ENCODE data around the gene ZNF557. TPM values are rescaled to one million over a fixed set of nuclear protein-coding genes. Genes with fewer than 3 reads are reported as not detected.

The ZNF557 gene
- total RNA-seq, 2 experiments from 2014 or later = 13.3 to 13.5 TPM

DNA sequence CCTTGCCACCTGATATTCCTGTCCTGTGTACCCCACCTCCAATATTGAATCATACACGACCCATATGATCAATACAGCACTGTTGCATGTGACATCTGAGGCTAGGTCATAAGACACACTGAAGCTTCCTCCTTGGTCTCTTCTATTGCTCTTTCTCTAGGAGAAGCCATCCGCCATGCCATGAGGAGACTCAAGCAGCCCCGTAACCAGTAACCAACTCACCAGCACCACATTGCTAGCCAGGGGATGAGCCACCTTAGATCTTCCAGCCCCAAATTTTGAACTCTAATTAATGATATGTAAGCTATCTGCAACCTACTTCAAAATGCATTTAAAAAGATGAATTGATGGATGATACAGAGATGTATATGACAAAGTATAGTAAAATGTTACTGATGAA is 28.6 kb downstream of the ZNF557 start:
- ATAC-seq = no peak
- CTCF ChIA-PET = interaction anchor here (1.6 to 1.8 kb wide), 2 partner anchors 28 to 243 kb away, joined by 4 to 10 read pairs; partner anchors contain the start of gene ZNF557
- H3K27me3 Mint-ChIP-seq = peaks cover 4% of the 10 kb centered on the region
- no peak for DNase-seq
- peaks cover 21% of the 10 kb centered on the region for H3K36me3 Mint-ChIP-seq
- H3K4me3 Mint-ChIP-seq = peak overlapping the region; percentile 98
- no peak overlapping the region for H3K27ac Mint-ChIP-seq
- peaks cover 27% of the 10 kb centered on the region for H3K4me1 Mint-ChIP-seq
- peaks cover 26% of the 10 kb centered on the region for H3K9me3 Mint-ChIP-seq (ENCODE audit: low read depth)

DNA sequence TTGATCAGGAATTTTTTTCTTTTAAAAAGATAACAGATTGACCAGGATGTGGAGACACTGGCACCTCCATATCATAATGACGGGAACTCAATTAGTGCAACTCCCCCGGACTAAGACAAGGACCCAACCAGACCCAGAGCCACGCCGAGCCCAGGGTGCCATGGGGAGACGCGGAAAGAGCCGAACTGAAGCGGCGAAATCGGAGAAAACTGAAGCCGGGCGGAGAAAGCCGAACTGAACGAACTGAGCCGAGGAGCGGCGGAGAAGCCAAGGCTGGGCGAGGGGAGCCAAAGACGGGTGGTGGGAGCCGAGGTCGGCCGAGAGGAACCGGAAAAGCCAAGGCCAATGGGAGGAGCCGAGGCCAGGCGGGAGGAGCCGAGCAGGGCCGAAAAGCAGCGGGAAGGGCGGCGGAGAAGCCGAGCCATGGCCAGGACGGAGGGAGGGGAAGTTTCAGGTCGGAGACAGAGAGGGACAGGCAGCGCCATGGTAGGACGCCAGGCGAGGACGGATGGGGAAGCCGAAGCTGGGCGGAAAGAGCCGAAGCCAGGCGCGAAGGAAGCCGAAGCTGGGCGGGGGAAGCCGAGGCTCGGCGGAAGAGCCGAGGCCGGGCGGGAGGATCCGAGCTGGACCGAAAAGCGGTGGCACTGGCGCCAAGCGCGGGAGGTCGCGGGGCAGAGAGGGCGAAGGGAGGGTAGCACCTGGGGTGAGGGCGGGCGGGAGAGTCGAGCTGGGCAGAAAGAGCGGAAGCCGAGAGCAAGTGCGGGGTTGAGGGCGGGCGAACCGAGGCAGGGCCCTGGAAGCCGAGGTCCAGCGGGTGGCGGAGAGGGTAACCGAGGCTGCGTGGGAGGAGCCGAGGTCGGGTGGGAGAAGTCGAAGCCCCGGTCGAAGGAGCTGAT is 29.4 kb downstream of the ZNF557 start:
- Mint-ChIP-seq H3K4me1 (peaks cover 27% of the 10 kb centered on the region), H3K27ac (peak overlapping the region; percentile 95), H3K27me3 (peaks cover 4% of the 10 kb centered on the region), H3K4me3 (peak overlapping the region; percentile 98), H3K36me3 (peaks cover 21% of the 10 kb centered on the region), H3K9me3 (ENCODE audit: low read depth) (peaks cover 24% of the 10 kb centered on the region)
- CTCF ChIA-PET = interaction anchor here (0.9 to 1.8 kb wide), 10 partner anchors 29 to 730 kb away, joined by 3 to 11 read pairs (median 4); partner anchors contain the start of genes TRAPPC5 and ZNF557
- DNase-seq (peak; percentile 92), ATAC-seq (peak; percentile 95)

DNA sequence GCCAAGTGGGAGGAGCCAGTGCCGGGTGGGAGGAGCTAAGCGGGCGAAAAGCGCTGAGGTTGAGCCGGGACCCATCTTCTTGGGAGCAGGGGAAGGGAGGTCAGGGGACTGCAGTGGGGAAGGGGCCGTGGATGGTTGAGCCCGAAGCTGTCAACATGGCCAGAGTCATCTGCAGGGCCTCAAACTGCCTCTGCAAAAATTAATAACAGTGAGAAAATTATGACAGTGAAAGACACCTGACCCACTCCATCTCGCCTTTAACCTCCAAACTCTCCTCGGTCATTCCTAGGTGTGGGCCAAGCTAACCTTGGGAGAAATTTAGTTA is 30.1 kb downstream of the ZNF557 start:
- H3K36me3 Mint-ChIP-seq = peaks cover 21% of the 10 kb centered on the region
- H3K4me1 Mint-ChIP-seq = peaks cover 27% of the 10 kb centered on the region
- H3K27me3 Mint-ChIP-seq = peaks cover 4% of the 10 kb centered on the region
- no peak for DNase-seq
- peak overlapping the region; percentile 98 for H3K4me3 Mint-ChIP-seq
- no peak for ATAC-seq
- peaks cover 24% of the 10 kb centered on the region for H3K9me3 Mint-ChIP-seq (ENCODE audit: low read depth)
- CTCF ChIA-PET = interaction anchor here (0.9 to 1.8 kb wide), 9 partner anchors 29 to 729 kb away, joined by 3 to 11 read pairs (median 5); partner anchors contain the start of genes TRAPPC5 and ZNF557
- peak overlapping the region; percentile 95 for H3K27ac Mint-ChIP-seq

GRCh38 chr19:7101498-7102253 is 32.2 kb downstream of the ZNF557 start:
- Mint-ChIP-seq H3K27me3 (peaks cover 4% of the 10 kb centered on the region), H3K4me3 (no peak overlapping the region), H3K4me1 (peaks cover 27% of the 10 kb centered on the region), H3K27ac (no peak overlapping the region), H3K36me3 (peaks cover 11% of the 10 kb centered on the region), H3K9me3 (ENCODE audit: low read depth) (peaks cover 10% of the 10 kb centered on the region)
- DNase-seq = no peak
- no peak for ATAC-seq
- CTCF ChIA-PET = interaction anchor here (0.7 to 2.5 kb wide), 22 partner anchors 8 to 699 kb away, joined by 3 to 33 read pairs (median 4); partner anchors contain the start of genes ARHGEF18, TRAPPC5 and ZNF557

- H3K27me3 Mint-ChIP-seq = peaks cover 4% of the 10 kb centered on the region
- CTCF ChIA-PET = no interaction called here
- DNase-seq (no peak), ATAC-seq (no peak)
- H3K9me3 Mint-ChIP-seq (ENCODE audit: low read depth) = no peaks in the 10 kb centered on the region
- H3K27ac Mint-ChIP-seq = no peak overlapping the region
- H3K4me1 Mint-ChIP-seq = peaks cover 11% of the 10 kb centered on the region
- H3K36me3 Mint-ChIP-seq = no peaks in the 10 kb centered on the region
- H3K4me3 Mint-ChIP-seq = no peak overlapping the region
Observed at GRCh38 chr19:7104747-7105447, 35.4 kb downstream of the ZNF557 start.

DNA sequence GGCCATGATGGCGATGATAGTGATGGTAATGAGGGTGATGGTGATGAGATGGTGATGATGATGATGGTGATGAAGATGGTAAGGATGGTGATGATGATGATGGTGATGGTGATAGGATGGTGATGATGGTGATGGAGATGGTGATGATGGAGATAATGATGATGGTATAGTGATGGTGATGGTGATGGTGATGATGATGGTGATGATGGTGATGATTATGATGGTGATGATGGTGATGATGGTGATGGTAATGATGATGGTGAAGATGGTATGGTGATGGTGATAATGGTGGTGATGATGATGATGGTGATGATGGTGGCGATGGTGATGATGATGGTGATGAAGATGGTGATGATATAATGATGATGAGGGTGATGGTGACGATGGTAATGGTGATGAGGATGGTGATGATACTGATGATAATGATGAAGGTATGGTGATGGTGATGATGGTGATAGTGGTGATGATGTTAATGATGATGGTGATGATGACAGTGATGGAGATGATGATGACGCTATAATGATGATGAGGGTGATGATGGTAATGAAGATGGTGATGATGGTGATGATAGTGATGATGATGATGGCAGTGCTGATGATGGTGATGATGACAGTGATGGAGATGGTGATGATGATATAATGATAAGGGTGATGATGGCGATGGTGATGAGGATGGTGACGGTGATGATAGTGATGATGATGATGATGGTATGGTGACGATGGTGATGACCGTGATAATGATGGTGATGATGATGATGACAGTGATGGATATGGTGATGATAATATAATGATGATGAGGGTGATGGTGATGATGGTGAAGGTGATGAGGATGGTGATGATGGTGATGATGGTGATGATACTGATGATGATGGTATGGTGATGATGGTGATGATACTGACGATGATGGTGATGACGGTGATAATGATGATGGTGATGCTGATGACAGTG is 37.5 kb downstream of the ZNF557 start:
- Mint-ChIP-seq H3K36me3 (no peaks in the 10 kb centered on the region), H3K4me3 (no peak overlapping the region), H3K4me1 (peaks cover 4% of the 10 kb centered on the region), H3K27ac (no peak overlapping the region), H3K27me3 (no peaks in the 10 kb centered on the region), H3K9me3 (ENCODE audit: low read depth) (no peaks in the 10 kb centered on the region)
- no peak for ATAC-seq
- CTCF ChIA-PET = no interaction called here
- no peak for DNase-seq

GRCh38 chr19:7109678-7110289 is 40.3 kb downstream of the ZNF557 start:
- H3K27me3 Mint-ChIP-seq = peaks cover 5% of the 10 kb centered on the region
- H3K4me3 Mint-ChIP-seq = no peak overlapping the region
- CTCF ChIA-PET = interaction anchor here (0.6 kb wide), 1 partner anchor 25 kb away, joined by 4 read pairs; no protein-coding TSS in a partner anchor
- no peaks in the 10 kb centered on the region for H3K36me3 Mint-ChIP-seq
- no peaks in the 10 kb centered on the region for H3K9me3 Mint-ChIP-seq (ENCODE audit: low read depth)
- ATAC-seq = no peak
- no peaks in the 10 kb centered on the region for H3K4me1 Mint-ChIP-seq
- DNase-seq = no peak
- no peak overlapping the region for H3K27ac Mint-ChIP-seq

DNA sequence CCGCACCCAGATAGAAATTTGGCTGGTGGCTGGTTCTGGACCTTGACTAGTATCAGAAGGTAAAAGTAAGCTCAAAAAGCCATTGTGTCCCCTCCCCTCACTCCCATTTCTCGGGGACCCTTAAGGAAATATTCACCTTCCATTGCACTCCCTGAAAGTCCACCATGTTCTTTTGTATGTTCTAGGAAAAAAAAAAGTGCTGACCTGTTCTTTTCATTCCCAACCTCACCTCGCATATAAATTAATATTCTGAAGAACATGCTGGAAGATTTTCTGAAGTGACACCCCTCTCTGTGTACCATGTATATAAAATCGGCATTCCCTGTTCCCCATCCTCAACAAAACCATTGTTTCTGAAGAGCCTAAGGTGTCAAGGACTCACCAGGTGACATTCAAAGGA is 43.2 kb downstream of the ZNF557 start:
- no peak for DNase-seq

GRCh38 chr19:7113233-7113632 is 43.7 kb downstream of the ZNF557 start:
- ATAC-seq (no peak), DNase-seq (no peak)
- Mint-ChIP-seq H3K36me3 (no peaks in the 10 kb centered on the region), H3K4me1 (no peaks in the 10 kb centered on the region), H3K9me3 (ENCODE audit: low read depth) (no peaks in the 10 kb centered on the region), H3K27me3 (peaks cover 5% of the 10 kb centered on the region), H3K4me3 (no peak overlapping the region), H3K27ac (no peak overlapping the region)
- CTCF ChIA-PET = no interaction called here

More for the DNA sequence above, 43.2 kb downstream of the ZNF557 start:
- Mint-ChIP-seq H3K4me1 (no peaks in the 10 kb centered on the region), H3K27ac (no peak overlapping the region), H3K27me3 (peaks cover 5% of the 10 kb centered on the region), H3K4me3 (no peak overlapping the region), H3K9me3 (ENCODE audit: low read depth) (no peaks in the 10 kb centered on the region), H3K36me3 (no peaks in the 10 kb centered on the region)
- ATAC-seq = no peak
- CTCF ChIA-PET = no interaction called here

DNA sequence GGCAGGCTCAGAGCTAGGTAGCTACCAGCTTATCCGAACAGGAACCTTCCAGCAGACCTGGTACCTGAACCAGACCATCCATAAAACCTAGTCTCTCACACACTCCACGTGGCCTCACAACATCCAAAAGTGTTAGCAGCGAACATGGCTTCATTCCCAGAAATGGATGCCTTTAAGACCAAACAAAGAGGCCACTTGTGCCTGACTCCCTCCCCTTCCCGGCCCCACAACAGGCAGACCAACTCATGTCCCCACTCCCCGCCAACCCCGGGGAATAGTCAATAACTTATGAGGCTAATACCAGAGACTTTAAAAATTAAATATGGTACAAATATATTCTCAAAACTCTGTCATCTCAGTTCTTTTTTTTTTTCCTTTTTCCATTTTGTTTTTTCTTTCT is 46.2 kb downstream of the ZNF557 start:
- no peak for ATAC-seq
- H3K36me3 Mint-ChIP-seq = no peaks in the 10 kb centered on the region
- H3K9me3 Mint-ChIP-seq (ENCODE audit: low read depth) = no peaks in the 10 kb centered on the region
- no peak for DNase-seq
- H3K27ac Mint-ChIP-seq = no peak overlapping the region
- H3K27me3 Mint-ChIP-seq = peaks cover 5% of the 10 kb centered on the region
- H3K4me3 Mint-ChIP-seq = no peak overlapping the region
- H3K4me1 Mint-ChIP-seq = no peaks in the 10 kb centered on the region
- CTCF ChIA-PET = interaction anchor here (1.0 kb wide), 1 partner anchor 14 kb away, joined by 3 read pairs; no protein-coding TSS in a partner anchor

DNA sequence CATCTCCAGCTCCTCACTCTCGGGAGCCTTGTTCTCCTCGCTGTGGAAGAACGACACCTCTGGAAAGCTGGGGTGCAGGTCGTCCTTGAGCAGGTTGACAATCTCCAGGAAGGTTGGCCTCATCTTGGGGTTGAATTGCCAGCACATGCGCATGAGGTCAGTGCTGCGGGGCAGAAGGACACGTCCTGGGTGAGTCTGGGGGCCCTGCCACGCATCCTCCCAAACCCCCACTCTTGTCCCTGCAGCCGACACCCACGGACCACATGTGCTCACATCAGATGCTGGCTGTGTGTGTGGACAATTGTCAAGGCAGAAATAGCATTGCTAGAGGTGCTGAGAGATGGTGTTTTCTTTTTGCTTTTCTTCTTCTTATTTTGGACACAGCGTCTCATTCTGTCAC is 47.7 kb downstream of the ZNF557 start:
- Mint-ChIP-seq H3K27ac (no peak overlapping the region), H3K9me3 (ENCODE audit: low read depth) (no peaks in the 10 kb centered on the region), H3K36me3 (no peaks in the 10 kb centered on the region), H3K4me1 (no peaks in the 10 kb centered on the region), H3K4me3 (no peak overlapping the region), H3K27me3 (peaks cover 5% of the 10 kb centered on the region)
- ATAC-seq (no peak), DNase-seq (no peak)
- CTCF ChIA-PET = no interaction called here

DNA sequence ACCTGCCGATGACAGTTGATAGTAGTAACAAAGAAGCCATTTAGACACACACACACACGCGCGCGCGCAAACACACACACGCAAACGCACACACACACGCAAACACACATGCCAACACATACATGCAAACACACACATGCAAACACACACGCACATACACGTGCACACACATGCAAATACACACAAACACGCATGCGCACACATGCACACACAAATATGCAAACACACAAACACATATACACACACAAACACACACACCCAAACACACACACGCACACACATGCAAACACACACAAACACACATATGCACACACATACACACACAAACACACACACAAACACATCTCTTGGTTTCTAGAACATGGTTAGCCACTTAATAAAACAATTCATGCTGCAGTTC is 50.1 kb downstream of the ZNF557 start:
- Mint-ChIP-seq H3K27me3 (no peaks in the 10 kb centered on the region), H3K27ac (no peak overlapping the region), H3K4me1 (no peaks in the 10 kb centered on the region), H3K36me3 (peaks cover under 1% of the 10 kb centered on the region), H3K9me3 (ENCODE audit: low read depth) (peaks cover 1% of the 10 kb centered on the region), H3K4me3 (no peak overlapping the region)
- no peak for ATAC-seq
- CTCF ChIA-PET = no interaction called here
- no peak for DNase-seq
